VCaP (cell line): ENCODE data around the gene POC1B.

ENCODE experiments used
- H3K27ac ChIP-seq: fragments of 450-650 bp; 2 replicates; pipeline ENCODE4 v1.5.1; 2017
- TF ChIP-seq, protein P1 (sequence below): fragments of 450-650 bp; conservative IDR thresholded peaks from 2 replicates; pipeline ENCODE4 v1.5.1; 2017; ENCODE audit warnings: mild to moderate bottlenecking, moderate library complexity

The POC1B gene

GRCh38 chr12:89539426-89540223 is 13.8 kb upstream of the POC1B start:
- H3K27ac ChIP-seq: no peak overlapping the region
- TF ChIP-seq, protein P1, sequence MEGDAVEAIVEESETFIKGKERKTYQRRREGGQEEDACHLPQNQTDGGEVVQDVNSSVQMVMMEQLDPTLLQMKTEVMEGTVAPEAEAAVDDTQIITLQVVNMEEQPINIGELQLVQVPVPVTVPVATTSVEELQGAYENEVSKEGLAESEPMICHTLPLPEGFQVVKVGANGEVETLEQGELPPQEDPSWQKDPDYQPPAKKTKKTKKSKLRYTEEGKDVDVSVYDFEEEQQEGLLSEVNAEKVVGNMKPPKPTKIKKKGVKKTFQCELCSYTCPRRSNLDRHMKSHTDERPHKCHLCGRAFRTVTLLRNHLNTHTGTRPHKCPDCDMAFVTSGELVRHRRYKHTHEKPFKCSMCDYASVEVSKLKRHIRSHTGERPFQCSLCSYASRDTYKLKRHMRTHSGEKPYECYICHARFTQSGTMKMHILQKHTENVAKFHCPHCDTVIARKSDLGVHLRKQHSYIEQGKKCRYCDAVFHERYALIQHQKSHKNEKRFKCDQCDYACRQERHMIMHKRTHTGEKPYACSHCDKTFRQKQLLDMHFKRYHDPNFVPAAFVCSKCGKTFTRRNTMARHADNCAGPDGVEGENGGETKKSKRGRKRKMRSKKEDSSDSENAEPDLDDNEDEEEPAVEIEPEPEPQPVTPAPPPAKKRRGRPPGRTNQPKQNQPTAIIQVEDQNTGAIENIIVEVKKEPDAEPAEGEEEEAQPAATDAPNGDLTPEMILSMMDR: no peak

- H3K27ac ChIP-seq: no peak overlapping the region
- TF ChIP-seq, protein P1: no peak
These were observed 13.1 kb upstream of the POC1B start for GRCh38 chr12:89538897-89539296.

- TF ChIP-seq, protein P1: no peak
- no peak overlapping the region for H3K27ac ChIP-seq
These were observed 11.5 kb upstream of the POC1B start for GRCh38 chr12:89537389-89537788.

- TF ChIP-seq, protein P1: peak; percentile 93
- no peak overlapping the region for H3K27ac ChIP-seq
These were observed 3.9 kb upstream of the POC1B start for GRCh38 chr12:89529738-89530137.

DNA sequence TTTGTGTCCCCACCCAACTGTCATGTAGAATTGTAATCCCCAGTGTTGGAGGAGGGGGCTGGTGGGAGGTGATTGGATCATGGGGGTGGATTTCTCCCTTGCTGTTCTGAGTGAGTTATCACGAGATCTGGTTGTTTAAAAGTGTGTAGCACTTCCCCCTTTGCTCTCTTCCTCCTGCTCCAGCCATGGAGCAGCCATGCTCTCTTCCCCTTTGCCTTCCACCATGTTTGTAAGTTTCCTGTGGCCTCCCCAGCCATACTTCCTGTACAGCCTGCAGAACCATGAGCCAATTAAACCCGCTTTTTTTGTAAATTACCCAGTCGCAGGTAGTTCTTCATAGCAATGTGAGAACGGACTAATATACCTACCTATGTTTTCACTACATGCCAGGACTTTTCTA is 2.6 kb upstream of the POC1B start:
- no peak overlapping the region for H3K27ac ChIP-seq
- TF ChIP-seq, protein P1: no peak

GRCh38 chr12:89525305-89525823 is 483 bp downstream of the POC1B start:
- H3K27ac ChIP-seq: peak overlapping the region; percentile 83
- TF ChIP-seq, protein P1: no peak

DNA sequence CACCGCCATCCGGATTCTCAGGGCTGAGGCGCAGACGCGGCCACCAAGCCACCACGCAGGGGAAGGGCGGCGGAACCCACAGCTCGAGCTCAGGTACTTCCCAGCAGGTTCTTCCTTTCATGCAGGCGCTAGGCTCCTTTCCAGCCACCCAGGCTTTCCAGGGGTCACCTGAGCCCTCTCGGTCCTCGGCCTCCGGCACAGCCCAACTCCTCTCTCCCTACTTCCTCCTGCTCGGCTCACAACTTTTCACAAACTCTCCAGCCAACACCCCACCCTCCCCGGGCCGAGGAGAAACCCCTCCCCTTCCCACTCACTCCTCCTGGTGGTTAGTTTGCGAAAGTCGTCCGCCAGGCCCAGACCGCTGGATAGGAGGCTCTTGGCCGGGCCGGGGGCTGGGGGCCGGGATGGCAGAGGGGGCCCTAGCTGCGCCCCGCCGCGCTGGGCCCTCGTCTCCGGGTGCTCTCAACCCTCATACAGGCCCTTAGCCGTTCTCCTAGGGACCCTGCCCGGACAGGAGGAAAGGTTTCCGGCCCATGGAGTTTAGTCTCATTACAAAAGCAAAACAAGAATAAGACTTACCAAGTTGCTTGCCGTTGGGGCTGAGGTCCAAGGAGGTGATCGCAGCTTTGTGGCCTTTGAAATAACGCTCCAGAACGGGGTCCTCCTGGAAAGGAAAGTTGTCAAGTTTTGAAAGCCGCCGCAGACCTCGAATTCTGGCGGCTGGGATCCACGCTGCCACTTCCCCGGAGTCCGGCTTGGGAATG is 1.1 kb downstream of the POC1B start, which contains the start of gene GALNT4:
Gene GALNT4 (minus strand): TSS at position 256 of the 764 bp plus-strand sequence. CDS start 247 bp downstream, at position 9.
- H3K27ac ChIP-seq: peak within 1 kb of the TSS; percentile 83
- TF ChIP-seq, protein P1: peak; percentile 84
